Gastrocnemius medialis (tissue), 4 donors: ENCODE results near the gene CELSR1.

ENCODE experiments used
- POLR2A ChIP-seq, 2 donors: fragments of 450-650 bp; IDR thresholded peaks; one replicate each; pipeline ENCODE4 v1.6.1; 2017; ENCODE audit warnings: antibody characterized with exemption in 2 of 2, mild to moderate bottlenecking in 2 of 2, moderate library complexity in 2 of 2
- TF ChIP-seq, protein P1 (sequence below), 5 experiments: fragments of 450-650 bp in 3 of 5; fragments of 200-600 bp in 2 of 5; sonication (generic) in 2 of 5; IDR thresholded peaks in 4 of 5; conservative IDR thresholded peaks in 1 of 5; 1 replicate in 4 of 5; 2 replicates in 1 of 5; pipeline ENCODE4 v1.5.1; 2016 to 2019; ENCODE audit warnings: antibody characterized with exemption in 5 of 5, mild to moderate bottlenecking in 3 of 5, moderate library complexity in 3 of 5

DNA sequence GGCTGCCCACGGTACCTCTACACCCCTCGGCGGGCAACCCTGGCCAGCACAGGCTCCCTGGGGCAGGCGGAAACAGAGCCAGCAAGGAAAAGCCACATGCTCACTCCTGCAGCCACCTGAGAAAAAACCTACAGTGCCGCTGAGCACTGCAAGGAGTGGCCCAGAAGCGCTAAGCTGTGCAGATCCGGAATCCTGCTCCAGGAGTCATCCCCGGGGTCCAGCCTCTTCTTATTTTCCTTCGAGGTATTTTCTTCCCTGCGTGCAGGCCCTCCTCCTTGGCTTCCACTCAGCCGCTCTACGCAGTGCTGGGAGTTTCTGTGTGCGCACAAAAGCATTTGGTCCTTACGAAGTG, 120.9 kb downstream of the CELSR1 start:
- TF ChIP-seq, protein P1, sequence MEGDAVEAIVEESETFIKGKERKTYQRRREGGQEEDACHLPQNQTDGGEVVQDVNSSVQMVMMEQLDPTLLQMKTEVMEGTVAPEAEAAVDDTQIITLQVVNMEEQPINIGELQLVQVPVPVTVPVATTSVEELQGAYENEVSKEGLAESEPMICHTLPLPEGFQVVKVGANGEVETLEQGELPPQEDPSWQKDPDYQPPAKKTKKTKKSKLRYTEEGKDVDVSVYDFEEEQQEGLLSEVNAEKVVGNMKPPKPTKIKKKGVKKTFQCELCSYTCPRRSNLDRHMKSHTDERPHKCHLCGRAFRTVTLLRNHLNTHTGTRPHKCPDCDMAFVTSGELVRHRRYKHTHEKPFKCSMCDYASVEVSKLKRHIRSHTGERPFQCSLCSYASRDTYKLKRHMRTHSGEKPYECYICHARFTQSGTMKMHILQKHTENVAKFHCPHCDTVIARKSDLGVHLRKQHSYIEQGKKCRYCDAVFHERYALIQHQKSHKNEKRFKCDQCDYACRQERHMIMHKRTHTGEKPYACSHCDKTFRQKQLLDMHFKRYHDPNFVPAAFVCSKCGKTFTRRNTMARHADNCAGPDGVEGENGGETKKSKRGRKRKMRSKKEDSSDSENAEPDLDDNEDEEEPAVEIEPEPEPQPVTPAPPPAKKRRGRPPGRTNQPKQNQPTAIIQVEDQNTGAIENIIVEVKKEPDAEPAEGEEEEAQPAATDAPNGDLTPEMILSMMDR (IDR thresholded peaks at IDR 0.05 in 4 of 5, conservative IDR thresholded peaks at IDR 0.05 in 1 of 5), result no peak
- TF ChIP-seq POLR2A (IDR thresholded peaks at IDR 0.05), result no peak
